Ureter (tissue), 1 donor: ENCODE results near the gene MIS18BP1. TPM values are rescaled to one million over a fixed set of nuclear protein-coding genes. Genes with fewer than 3 reads are reported as not detected.

Source experiments
- total RNA-seq: library from RNA; stranded (reverse); gene quantifications from one replicate; pipeline ENCODE4 v1.2.4, GENCODE V29; 2023
- donor health status: DM: yes; HTN: yes; CAD: no.

The MIS18BP1 gene
- total RNA-seq, 1 donor from 2014 or later = 26.1 TPM

Other genes with a start within 250 kb of the MIS18BP1 start
- gene PRPF39, start 169.1 kb downstream of the MIS18BP1 start, total RNA-seq = 55.1 TPM
- 46.7 TPM for gene FKBP3, start 118.7 kb downstream of the MIS18BP1 start, total RNA-seq
- gene FANCM, start 117.3 kb downstream of the MIS18BP1 start, total RNA-seq = 9.9 TPM